HG03378 (cell line): Measurements from ENCODE around the gene TYMS.

Source experiments
- ATAC-seq: cut with Tn5 transposase; IDR thresholded peaks from one replicate; pipeline ENCODE4 v1.9.1; 2021; ENCODE audit warnings: mild to moderate bottlenecking, moderate library complexity; ENCODE audit not compliant: unreplicated experiment

The TYMS gene

DNA sequence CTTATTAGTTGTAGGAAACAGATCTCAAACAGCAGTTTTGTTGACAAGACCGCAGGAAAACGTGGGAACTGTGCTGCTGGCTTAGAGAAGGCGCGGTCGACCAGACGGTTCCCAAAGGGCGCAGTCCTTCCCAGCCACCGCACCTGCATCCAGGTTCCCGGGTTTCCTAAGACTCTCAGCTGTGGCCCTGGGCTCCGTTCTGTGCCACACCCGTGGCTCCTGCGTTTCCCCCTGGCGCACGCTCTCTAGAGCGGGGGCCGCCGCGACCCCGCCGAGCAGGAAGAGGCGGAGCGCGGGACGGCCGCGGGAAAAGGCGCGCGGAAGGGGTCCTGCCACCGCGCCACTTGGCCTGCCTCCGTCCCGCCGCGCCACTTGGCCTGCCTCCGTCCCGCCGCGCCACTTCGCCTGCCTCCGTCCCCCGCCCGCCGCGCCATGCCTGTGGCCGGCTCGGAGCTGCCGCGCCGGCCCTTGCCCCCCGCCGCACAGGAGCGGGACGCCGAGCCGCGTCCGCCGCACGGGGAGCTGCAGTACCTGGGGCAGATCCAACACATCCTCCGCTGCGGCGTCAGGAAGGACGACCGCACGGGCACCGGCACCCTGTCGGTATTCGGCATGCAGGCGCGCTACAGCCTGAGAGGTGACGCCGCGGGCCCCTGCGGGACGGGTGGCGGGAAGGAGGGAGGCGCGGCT is at the start of gene TYMS:
Gene TYMS (plus strand): TSS at position 343 of the 690 bp plus-strand sequence. CDS start 90 bp downstream, at position 433.
- ATAC-seq, result peak; percentile 38

DNA sequence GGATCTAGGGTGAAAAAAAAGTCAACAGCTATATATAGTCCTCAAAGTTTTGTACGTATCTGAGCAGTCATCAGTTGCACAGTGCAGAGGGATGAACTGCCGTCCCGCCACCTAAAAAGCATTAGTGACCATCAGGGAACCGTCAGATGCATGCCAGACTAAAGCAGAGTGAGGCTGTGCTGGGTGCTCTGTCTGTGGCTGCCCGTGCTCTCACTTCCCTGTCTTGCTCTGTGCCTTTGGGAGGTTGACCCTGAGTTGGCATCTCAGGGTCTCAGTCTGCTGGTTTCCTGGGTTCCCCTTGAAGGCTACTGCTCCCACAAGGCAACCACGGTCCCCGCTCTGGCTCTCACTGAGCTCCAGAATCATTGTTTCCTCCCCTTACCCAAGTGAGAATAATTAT is 49.5 kb upstream of the TYMS start:
- no peak for ATAC-seq

DNA sequence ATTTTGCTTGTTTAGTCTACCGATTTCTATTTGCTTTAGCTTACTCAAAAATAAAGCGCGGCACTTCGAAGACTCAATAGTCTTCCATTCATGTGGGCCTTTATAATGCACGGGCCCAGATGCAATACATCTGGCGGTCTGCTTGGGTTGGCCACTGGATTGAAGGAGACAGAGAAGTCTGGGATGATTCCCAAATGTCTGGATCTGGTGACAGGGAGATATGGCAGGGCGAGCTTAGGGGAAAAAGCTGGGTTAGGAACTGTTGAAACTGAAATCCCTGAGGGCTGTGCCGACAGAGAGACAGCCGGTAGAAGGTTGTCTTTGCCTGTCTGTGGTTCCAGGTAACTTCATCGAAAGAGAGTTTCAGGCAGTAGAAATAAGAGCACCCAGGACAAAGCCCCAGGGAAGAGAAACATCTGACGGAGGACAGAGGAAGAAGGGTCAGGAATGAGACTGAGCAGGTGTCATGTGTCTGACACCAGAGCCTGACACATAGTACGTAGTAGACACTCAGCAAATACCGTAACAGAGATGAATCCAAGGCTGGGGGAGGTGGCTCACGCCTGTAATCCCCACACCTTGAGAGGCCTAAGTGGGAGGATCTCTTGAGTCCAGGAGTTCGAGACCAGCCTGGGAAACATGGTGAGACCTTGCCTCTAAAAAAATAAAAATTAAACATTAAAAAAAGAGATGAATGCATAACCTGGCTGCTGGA is 47.1 kb upstream of the TYMS start:
- no peak for ATAC-seq

DNA sequence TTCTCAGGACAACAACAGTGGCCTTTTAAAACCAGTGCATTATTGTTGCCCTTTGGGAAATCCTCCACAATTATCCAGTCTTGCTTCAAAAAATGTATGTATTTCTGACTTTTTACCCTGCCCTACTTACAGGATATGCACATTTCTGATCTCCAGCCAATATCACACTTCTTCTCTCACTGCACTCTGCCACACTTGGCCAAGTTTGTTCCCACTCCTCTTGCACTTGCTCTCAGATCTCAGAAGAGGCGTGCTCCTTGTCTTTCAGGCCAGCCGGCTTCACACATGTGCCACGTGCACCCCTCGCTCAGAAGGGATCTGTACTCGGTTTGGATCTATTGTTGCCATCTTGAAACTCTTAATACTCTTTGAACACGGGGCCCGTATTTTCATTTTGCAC is 45.3 kb upstream of the TYMS start:
- ATAC-seq, result no peak

DNA sequence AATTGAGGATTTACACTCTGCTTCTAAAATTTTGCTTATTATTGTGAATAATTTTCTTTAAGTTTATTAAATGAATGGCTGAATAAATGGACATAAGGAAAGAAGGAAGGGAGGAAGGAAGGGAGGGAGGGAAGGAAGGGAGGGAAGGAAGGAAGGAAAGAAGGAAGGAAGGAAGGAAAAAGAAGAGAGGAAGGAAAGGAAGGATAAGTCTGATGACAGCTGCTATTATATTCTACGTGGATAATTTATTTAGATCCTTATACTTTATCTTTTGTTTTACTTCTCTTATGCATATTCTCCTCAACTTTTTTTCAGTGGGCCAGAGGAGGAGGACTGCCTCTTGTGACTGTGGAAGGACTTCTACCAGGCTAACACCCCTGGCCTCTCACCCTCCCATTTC is 43.3 kb upstream of the TYMS start:
- ATAC-seq, result no peak

DNA sequence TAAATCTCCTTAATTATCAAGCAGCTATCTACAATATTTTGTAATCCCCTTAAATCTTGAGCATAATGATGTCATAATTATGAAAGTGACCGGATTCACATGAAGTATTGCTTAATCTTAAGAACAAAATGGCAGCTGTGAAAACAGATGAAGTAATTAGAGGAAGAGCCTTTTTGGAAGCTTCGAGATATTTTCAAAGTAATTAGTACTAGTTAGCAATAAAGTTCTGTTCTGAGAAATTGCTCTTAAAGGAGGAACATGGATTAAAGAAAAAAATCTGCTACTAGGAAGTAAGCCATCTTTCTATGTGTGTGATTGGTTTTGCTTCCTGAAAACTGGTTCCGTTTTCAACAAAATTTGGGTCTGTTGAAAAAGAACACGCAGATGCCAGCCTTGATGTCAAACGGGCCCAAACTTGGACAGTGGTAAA is 42.3 kb upstream of the TYMS start:
- no peak for ATAC-seq

DNA sequence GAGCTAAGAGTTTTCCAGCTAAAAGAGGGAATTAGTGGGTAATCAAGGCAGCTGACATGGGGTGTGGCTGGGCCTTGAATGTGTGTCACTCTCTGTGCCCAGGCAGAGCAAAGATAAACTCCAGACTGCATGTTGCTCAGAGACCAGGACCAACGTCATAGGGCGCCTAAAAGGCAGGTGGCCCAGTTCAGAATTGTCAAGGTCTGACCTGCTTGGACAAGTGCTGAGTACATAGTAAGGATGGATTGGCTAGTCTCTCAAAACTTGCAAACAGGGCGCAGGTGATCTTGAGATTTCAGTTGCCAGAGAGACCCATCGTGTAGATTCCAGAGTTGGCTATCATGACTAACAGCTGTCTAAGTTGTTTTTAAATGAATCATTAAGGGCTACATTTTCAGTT is 41.7 kb upstream of the TYMS start:
- ATAC-seq, result no peak

DNA sequence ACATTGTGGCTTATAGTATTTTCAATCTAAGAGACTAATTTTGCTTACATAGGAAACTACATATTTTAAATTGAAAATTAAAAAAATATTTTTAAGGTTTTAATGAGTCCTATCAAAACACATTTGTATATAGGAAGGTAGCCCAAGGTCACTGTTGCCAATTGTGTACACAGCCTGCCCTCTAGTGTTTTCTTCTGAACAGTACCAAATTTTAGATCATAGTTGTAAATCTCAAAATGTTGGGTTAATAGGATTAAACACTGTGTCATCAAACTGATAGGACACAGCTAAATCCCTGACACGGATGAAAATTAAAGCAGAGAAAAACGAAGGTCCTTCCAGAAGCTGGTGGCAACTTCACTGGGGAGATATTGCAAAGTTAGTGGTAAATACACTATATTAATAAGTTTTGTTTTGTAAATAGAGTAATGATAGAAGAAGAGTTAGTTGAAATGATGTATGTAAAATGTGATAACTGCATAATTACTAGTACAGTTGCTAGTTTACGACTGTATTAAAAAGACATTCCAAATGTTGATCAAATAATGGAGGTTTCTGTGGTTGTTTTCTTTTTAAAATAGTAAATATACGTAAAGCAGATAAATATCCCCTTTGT is 41.0 kb upstream of the TYMS start:
- no peak for ATAC-seq

DNA sequence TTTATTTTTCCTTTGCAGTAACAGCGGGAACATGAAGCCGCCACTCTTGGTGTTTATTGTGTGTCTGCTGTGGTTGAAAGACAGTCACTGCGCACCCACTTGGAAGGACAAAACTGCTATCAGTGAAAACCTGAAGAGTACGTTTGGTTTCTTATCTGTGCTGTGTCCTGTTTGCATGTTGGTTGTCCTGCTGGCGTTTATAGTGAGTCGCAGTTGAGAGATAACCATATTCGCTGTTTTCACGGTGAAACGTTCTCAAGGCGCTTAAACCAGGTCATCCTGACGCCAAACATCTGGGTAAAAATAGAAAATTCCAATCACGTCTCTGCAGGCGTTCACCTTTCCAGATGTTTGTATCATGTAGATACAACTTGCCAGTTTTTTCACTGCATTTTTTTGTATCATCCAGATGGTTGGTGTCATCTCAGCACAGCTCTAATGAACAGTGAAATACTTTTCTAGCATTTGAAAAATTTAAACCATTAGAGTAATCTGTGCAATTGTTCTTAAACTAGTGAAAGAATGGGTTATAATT is 39.4 kb upstream of the TYMS start:
- no peak for ATAC-seq

DNA sequence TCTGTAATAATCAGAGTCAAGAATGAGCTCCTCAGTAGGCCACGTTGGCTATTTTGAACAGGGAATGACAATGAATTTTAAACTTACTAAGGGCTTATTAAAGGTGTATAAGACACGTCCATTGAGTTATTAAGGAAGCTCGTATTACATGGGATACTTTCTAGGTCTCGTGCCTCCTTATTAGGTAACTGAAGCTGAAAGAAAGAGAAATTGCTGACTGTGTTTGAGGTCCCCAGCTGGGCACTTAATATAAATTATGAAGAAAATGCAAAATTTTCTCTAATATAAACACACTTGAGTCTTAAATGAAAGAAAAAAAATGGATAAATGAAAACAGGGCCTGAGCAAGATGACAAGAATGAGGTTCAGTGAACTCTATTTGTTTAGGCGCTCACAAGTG is 38.8 kb upstream of the TYMS start:
- no peak for ATAC-seq

DNA sequence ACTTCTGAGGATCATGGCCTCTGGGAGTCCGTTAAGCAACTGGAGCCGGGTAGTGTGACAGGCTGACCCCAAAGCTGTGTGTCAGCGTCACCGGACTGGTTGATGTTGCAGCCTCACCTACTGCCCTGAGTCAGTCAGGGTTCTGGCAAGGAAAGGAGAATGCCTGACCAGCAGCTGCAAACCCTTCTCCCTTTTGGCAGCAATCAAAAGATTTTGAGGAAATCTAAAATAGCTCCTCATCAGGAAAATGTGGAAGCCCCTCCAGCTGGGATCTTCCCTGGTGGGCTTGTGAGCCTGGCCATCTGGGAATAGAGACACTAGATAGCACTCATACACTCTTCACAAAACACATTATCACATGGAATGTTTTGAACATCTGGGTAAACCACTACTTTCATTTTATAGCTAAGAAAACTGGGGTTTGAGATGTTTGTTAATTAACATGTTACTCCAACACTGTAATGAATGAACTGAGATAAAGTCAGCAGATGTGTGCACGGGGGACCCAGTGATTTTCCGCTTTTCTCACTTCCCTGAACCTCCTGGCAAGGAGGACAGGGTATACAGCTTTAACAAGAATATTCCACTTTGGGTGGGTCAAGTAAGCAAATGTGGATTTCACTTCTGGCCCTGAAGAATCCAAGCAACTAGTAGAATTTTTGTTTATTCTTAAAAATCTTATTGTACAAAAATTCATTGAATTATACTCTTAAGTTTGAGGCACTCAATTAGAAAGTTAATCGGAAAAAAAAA is 36.0 kb upstream of the TYMS start:
- no peak for ATAC-seq

DNA sequence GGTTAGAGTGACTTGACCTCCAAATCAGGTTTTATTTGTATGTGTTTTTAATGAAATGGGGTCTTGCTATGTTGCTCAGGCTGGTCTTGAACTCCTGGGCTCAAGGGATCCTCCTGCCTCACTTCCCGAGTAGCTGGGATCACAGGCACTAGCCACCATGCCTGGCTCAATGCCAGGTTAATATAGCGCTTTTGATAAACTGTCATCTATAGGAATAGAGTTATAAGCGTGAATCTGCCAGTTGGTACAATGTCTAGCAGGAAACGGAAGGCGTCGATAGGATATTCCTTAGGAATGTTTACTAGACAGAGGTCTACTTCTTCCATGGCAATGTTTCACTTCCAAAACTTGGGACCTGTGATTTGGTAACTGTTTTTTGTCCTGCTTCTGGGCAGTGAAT is 35.2 kb upstream of the TYMS start:
- no peak for ATAC-seq

DNA sequence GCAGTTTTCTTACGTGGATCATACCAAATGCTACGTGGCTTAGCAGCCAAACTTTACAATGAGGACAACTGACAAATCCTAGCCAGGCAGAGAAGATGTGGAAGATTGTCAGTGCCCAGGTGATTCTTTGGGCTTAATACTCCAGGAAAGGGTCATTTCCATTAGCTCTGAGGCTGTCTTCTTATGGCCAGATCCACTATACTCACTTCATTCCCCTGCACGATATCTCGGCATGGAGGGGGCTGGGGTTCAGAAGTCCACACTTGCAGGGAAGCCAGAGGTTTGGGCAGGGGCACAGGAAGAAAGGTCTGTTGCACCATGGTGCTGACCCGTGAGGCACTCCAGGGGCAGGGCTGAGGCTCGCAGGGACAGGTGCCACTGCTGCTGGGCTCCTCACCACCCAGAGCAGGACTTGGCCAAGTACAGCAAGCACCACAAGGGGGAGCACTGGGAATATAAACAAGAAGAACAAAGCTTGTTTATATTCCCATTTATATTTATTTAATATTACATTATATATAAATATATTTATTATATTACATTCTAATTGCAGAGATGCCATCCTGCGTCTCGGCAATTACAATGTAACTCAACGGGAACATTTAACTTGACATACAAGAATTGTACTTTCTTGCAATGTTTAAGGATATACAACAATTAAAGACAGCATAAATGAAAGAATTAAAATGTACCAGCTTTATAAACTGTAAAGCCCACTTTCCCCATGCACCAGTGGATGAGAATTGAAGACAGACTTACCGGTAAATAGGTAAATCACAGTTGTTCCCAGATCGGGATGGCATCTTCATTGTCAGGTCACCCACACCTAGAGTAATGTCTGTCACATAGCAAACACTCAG is 33.5 kb upstream of the TYMS start:
- peak; percentile 63 for ATAC-seq

DNA sequence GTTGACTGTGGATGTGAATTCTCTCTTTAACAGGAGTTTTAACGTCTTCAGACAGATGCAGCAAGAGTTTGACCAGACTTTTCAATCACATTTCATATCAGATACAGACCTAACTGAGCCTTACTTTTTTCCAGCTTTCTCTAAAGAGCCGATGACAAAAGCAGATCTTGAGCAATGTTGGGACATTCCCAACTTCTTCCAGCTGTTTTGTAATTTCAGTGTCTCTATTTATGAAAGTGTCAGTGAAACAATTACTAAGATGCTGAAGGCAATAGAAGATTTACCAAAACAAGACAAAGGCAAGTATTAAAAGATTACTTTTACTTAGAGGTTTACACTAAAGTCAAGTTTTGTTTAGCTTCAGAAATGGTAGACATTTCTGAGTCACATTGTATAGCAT is 30.2 kb upstream of the TYMS start:
- ATAC-seq, result no peak

DNA sequence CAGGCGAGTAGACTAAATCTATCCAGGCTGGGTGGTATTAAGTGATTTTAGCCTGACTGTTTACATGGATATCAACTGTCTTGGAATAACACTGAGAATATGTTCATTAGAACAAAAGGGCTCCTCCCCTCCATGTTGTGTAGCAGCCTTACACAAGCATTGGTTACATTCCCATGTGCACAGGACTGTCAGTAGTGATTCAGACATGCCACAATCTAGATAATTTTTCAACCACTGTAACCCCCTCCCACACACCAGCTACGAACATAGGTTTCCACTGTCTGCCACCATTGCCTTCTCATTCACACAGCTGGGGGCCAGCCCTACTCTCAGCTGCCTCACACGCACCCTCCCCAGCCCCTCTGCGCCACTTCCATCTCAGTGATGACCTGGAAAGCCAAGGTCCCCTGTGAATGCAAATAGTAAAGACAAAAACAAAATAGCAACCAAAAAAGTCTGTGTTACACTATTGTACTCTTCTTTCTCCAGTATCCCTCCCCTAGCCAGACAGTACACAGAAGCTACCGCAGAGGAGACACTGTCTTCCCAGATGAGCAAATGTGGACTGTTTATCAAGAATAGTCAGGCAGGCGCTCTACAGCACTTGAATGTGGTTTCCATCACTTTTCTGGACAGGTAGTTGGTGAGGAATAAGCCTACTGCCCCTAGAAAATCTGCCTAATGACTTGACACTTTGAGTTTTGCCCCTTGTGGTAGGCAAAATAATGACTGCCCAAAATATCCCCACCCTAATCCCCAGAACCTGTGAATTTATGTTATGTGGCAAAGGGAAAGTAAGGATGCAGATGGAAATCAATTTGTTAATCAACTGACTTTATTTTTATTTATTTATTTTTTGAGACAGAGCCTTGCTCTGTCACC is 27.9 kb upstream of the TYMS start:
- no peak for ATAC-seq

DNA sequence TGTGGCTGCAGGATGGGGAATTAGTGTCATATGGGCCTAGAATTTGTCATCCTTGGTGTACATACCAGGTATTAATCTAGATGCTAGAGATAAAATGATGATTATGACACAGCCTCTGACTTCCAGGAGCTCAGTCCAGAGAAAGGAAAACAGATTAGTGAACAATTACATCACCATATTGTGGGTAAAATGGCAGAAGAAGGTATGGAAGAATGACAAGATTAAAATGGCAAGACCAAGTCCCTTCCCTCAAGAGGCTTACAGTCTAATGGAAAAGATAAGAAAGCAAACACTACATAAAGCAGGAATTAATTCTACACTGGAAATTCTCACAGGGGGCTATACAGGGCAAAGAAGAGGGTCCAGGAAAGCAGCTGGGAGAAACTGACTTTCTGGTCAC is 25.9 kb upstream of the TYMS start:
- ATAC-seq, result no peak

DNA sequence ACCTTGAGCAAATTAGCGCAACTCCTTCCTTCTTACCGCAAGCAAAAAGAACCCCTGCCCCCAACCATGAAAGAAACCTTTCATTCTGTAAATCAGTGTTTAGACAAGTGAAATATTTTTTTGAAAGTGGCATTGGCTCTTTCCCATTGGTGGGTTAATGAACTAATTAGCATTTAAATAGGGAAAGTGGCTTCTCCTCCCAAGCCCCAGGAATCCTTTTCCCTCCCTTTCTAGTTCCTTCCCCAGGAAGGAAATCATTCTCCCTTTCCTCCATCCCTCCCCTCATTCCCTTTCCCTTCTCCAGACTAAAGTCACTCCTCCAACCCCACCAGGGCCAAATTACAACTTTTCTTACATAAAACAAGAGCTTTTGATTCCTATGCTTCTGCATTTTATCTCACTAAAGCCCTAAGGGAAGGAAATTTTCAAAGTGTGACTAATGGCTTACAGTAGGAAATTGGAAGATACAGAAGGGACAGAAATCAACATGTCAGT is 22.9 kb upstream of the TYMS start:
- no peak for ATAC-seq

DNA sequence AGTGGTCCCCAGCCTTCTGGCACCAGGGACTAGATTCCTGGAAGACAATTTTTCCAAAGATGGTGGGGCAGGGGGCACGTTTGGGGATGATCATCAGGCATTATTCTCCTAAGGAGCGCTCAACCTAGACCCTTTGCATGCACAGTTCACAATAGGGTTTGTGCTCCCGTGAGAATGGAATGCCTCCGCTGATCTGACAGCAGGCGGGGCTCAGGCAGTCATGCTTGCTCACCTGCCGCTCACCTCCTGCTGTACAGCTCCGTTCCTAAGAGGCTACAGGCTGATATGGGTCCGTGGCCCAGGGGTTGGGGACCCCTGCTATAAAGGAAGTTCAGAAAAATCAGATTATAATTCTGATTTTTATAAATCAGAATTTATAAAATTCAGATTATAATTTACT is 22.3 kb upstream of the TYMS start:
- ATAC-seq, result no peak

DNA sequence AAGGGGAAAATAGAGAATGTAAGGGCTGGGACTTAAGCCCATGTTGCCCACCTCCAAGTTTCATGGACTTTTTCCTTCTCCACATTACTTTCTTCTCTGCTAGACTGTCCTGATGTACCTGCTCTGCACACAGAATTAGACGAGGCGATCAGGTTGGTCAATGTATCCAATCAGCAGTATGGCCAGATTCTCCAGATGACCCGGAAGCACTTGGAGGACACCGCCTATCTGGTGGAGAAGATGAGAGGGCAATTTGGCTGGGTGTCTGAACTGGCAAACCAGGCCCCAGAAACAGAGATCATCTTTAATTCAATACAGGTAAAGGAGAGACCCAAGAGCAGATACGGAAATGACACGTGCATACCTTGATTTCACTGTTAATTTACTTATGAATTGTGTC is 16.2 kb upstream of the TYMS start:
- no peak for ATAC-seq
